ENCODE results near the gene PET100. TPM values are rescaled to one million over a fixed set of nuclear protein-coding genes. Genes with fewer than 3 reads are reported as not detected.

Gene PET100
- total RNA-seq, 2 donors from 2014 or later = 1.3 to 32.0 TPM

- H3K36me3 ChIP-seq (replicated peaks in 1 of 2; ENCODE audit: insufficient read depth in 1 of 2, low read depth in 2 of 2) = peaks cover 3 to 19% of the 10 kb centered on the region in 2 donors
- TF ChIP-seq POLR2A (IDR thresholded peaks at IDR 0.05) = no peak
- TF ChIP-seq, protein P1, sequence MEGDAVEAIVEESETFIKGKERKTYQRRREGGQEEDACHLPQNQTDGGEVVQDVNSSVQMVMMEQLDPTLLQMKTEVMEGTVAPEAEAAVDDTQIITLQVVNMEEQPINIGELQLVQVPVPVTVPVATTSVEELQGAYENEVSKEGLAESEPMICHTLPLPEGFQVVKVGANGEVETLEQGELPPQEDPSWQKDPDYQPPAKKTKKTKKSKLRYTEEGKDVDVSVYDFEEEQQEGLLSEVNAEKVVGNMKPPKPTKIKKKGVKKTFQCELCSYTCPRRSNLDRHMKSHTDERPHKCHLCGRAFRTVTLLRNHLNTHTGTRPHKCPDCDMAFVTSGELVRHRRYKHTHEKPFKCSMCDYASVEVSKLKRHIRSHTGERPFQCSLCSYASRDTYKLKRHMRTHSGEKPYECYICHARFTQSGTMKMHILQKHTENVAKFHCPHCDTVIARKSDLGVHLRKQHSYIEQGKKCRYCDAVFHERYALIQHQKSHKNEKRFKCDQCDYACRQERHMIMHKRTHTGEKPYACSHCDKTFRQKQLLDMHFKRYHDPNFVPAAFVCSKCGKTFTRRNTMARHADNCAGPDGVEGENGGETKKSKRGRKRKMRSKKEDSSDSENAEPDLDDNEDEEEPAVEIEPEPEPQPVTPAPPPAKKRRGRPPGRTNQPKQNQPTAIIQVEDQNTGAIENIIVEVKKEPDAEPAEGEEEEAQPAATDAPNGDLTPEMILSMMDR (IDR thresholded peaks at IDR 0.05) = no peak
- peaks cover 36% of the 10 kb centered on the region for H3K4me1 ChIP-seq
- H3K27me3 ChIP-seq = no peaks in the 10 kb centered on the region
- H3K4me3 ChIP-seq = no peak overlapping the region
- peak overlapping the region; percentile 97 to 100 (median 100) for H3K27ac ChIP-seq
- H3K9me3 ChIP-seq = no peaks in the 10 kb centered on the region
- no peak for DNase-seq
- intact Hi-C loops (cut with DNase I) = no loop called here
- ATAC-seq = no peak
- 85 to 94% methylated on average over 10 to 12 of the region's 12 CpGs for WGBS, 2 donors
Observed at GRCh38 chr19:7617172-7617571, 12.4 kb upstream of the PET100 start.

DNA sequence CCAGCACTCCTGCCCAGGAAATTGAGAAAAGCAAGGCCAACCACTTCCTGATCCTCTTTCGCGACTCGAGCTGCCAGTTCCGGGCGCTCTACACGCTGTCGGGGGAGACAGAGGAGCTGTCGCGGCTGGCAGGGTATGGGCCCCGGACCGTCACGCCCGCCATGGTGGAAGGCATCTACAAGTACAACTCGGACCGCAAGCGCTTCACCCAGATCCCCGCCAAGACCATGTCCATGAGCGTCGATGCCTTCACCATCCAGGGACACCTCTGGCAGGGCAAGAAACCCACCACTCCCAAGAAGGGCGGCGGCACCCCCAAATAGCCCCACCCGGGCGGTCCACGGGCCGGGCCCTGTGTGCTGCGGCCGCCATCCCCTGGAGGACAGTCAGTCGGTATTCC lies 11.9 kb upstream of the PET100 start:
- 86 to 91% methylated on average over 25 to 28 of the region's 28 CpGs for WGBS, 2 donors
- H3K9me3 ChIP-seq = no peaks in the 10 kb centered on the region
- peak overlapping the region; percentile 97 to 100 (median 100) for H3K27ac ChIP-seq
- peaks cover 8 to 21% of the 10 kb centered on the region in 2 donors for H3K36me3 ChIP-seq (replicated peaks in 1 of 2; ENCODE audit: insufficient read depth in 1 of 2, low read depth in 2 of 2)
- H3K27me3 ChIP-seq = no peaks in the 10 kb centered on the region
- DNase-seq = no peak
- intact Hi-C loops (cut with DNase I) = no loop called here
- H3K4me1 ChIP-seq = peaks cover 36% of the 10 kb centered on the region
- TF ChIP-seq, protein P1 (IDR thresholded peaks at IDR 0.05) = no peak
- no peak for TF ChIP-seq POLR2A (IDR thresholded peaks at IDR 0.05)
- no peak for ATAC-seq
- H3K4me3 ChIP-seq = no peak overlapping the region

- Histone ChIP-seq H3K27ac (peak overlapping the region; percentile 97 to 100 (median 100)), H3K4me1 (peaks cover 36% of the 10 kb centered on the region), H3K4me3 (no peak overlapping the region), H3K9me3 (no peaks in the 10 kb centered on the region), H3K36me3 (replicated peaks in 1 of 2; ENCODE audit: insufficient read depth in 1 of 2, low read depth in 2 of 2) (peaks cover 9 to 26% of the 10 kb centered on the region in 2 donors), H3K27me3 (no peaks in the 10 kb centered on the region)
- WGBS, 2 donors = 7 to 15% methylated on average over 4 of the region's 4 CpGs
- ATAC-seq (peak; percentile 36), DNase-seq (peak; percentile 78 to 91 (median 82))
- TF ChIP-seq POLR2A (IDR thresholded peaks at IDR 0.05) = no peak
- TF ChIP-seq, protein P1 (IDR thresholded peaks at IDR 0.05) = no peak
- intact Hi-C loops (cut with DNase I) = no loop called here
Observed at GRCh38 chr19:7618348-7618747, 11.2 kb upstream of the PET100 start.

DNA sequence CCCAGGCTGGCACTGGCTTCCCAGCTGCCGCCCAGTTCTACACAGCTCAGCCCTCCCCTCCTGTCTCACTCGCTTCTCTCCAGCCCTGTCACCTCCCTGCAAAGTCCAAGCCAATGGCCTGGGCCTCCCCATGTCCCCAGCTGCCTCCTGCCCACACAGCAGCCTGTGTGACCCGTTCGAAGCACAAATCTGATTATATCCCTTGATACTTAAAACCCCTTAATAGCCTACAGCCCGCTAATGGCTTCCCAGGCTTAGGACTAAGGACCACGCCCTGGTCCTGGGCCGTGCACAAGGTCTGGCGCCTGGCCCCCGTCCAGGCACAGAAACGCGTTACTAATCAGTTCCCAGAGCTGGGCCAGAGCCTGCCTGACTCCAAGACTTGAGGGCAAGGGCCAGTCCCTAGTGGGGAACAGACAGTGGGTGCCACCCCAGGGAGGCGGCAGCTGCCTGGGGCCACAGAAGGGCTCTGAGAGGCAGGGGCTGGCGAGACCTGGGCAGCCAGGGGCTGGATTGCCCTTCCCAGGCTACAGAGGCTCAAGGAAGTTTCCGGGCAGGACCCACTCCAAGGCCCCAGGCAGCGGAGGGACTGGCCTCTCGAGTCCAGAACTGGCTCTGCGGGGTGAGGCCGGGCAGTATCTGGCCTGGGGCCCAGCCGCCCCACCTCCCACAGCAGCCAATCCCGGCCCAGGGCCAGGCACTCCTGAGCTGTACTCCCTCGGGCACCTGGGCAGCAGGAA lies 10.7 kb upstream of the PET100 start:
- DNase-seq (peak; percentile 95 to 98 (median 97)), ATAC-seq (peak; percentile 92)

More for the DNA sequence above, 10.7 kb upstream of the PET100 start:
- TF ChIP-seq, protein P1 (IDR thresholded peaks at IDR 0.05) = peak in 2 of 7 experiments; percentile 13 to 14
- peak; percentile 95 for TF ChIP-seq POLR2A (IDR thresholded peaks at IDR 0.05)
- WGBS, 2 donors = 25 to 32% methylated on average over 4 to 17 of the region's 21 CpGs
- Histone ChIP-seq H3K27ac (peak overlapping the region; percentile 97 to 100 (median 100)), H3K4me3 (no peak overlapping the region), H3K27me3 (no peaks in the 10 kb centered on the region), H3K36me3 (replicated peaks in 1 of 2; ENCODE audit: insufficient read depth in 1 of 2, low read depth in 2 of 2) (peaks cover 9 to 30% of the 10 kb centered on the region in 2 donors), H3K4me1 (peaks cover 36% of the 10 kb centered on the region), H3K9me3 (no peaks in the 10 kb centered on the region)
- intact Hi-C loops (cut with DNase I) = no loop called here

Data from body of pancreas (tissue), 4 donors.